ENCODE results near the gene OGFR.

The OGFR gene

DNA sequence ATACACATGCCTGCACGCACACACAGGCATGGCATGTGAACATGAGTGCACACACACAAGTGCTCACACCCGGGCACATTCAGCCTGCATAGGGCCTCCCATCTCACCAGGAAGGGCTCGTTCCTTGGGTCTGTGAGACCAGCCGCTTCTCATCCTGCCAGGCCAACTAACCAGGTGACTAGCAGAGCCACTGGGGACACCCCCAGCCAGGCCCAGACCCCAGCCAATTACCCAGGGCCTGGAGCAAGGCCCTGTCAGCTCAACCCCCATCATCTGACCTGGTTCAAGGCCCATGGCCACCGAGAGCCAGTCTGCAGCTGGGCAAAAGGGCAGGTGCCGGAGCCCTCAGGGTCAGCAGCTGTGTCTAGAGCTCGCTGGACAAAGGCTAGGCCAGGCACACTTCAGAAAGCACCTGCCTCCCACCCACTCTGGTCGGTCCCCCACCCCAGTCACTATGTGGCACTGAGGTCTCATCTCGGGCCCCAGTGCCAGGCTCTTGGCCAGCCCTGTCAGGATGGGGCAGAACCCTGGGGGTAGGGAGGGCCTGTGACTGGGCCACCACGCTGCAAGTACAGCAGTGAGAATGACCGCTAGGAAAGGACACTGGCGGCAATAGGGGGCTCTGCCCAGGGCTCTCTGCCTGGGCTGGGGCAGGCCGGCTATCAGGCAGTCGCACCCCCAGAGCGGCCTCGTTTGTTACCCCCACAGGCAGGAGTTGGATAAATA is 35.1 kb upstream of the OGFR start:
- no peak for DNase-seq (ENCODE audit: low read depth)

DNA sequence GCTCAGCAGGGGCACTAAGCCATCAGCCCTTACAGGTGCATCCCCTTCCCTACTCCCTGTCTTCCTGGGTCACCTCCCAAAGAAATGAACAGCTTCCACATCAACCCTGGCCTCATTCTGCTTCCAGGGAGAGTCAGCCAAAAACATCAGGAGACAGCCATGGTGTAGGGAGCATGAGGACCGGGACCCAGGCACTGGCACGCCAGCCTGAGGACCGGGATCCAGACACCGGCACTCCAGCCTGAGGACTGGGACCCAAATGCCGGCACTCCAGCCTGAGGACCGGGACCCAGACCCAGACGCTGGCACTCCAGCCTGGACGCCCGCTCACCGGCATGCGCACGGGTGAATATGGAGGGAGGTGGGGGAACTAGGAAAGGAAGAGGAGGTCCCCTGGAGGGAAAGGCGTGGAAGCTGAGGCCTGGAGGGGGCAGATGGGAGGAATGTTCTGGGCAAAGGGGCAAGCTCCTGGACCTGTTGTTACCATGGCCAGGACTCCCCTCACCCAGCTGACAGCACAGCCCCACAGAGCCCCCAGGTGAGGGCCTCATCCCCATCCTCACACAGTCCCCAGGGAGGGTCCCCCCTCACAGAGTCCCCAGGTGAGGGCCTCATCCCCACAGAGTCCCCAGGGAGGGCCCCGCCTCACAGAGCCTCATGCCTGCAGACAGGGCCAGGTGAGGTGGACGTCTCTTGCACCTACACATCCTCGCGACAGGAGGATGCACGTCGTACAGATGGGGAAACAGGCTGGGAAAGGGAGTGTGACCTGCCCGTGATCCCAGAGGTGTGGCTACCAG is 34.3 kb upstream of the OGFR start:
- DNase-seq (ENCODE audit: low read depth), result no peak

DNA sequence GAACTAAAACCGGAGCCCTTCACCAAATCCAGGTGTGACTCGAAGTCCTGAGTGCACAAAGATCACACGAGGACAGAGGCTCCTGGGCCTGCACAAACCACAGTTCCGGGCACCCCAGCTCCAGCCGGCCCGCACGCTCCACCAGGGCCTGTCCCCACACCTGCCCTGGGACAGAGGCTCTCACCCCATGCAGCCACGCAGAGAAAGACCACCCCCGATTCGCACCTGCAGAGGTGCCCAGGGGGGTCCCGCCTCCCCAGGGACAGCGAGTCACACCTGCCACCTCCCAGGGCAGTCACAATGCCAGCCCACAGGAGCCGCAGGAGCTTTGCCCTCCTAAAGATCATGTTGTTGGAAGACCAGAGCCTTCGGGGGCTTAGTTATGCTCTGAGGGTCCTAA is 33.7 kb upstream of the OGFR start:
- no peak for DNase-seq (ENCODE audit: low read depth)

DNA sequence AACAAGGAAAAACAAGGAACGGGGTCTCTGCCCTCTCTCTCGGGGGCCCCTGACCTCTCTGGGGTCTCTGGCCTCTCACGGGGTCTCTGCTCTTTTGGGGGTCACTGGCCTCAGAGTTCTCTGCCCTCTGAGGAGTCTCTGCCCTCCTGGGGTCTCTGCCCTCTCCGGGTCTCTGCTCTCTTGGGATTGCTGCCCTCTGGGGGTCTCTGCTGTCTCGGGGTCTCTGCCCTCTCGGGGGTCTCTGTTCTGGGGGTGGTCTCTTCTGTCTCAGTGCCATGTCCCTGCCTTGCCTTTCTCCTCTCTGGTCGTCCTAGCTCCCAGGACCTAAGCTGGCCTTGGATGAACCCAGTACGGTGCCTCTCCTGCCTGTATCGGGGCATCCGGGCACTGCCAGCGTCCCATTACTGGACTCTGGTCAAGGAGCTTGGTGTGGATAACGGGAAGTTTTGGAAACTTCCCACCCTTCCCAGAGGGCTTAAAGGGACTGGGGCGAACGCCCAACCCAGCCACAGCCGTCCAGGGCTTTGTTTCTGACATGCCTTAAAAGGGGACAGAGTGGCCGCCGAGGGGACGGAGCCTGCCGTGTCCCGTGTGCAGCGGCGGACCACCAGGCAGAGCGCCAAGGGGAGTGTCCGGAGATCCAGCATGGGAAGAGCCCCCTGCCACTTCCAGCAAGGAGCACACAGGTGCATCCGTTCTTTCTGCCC is 33.1 kb upstream of the OGFR start:
- no peak for DNase-seq (ENCODE audit: low read depth)

DNA sequence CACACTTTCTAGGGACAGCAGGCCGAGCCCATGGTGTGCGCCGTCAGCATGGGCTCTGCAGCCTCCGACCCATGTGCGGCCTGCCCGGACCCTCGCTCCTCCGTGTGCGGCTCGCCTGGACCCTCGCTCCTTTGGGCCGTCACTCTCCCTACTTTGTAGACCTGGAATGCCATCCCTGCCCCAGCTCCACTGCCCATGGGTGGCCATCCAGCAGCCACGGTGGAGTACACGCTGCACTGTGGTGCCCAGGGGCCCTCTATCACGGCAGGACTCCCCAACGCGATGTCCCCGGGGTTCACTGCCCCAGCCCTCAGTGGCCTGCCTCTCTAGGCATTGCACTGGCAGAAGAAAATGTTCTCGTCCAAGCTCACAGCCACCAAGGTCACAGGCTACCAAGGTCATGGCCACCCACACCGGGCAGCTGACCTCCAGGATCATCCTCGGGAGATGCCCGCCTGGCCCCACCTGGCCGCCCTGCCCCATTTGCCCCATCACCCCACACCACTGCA is 32.5 kb upstream of the OGFR start:
- DNase-seq (ENCODE audit: low read depth), result no peak

DNA sequence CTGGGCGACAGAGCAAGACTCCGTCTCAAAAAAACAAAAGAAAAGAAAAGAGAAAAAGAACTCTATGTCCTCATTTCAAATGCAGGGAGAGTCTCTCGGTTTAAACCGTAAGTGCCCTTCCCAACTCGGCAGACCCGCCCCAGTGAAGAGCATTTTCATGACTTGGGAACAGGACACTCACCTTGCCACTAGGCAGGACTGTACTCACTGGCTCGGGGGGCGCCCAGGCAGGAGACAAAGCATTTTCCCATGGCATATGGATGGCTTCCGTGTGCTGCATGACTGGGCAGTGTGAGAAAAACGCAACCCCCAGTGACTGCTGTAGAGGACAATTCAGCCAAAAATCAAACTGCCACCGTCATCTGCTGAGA is 32.0 kb upstream of the OGFR start:
- DNase-seq (ENCODE audit: low read depth), result no peak

DNA sequence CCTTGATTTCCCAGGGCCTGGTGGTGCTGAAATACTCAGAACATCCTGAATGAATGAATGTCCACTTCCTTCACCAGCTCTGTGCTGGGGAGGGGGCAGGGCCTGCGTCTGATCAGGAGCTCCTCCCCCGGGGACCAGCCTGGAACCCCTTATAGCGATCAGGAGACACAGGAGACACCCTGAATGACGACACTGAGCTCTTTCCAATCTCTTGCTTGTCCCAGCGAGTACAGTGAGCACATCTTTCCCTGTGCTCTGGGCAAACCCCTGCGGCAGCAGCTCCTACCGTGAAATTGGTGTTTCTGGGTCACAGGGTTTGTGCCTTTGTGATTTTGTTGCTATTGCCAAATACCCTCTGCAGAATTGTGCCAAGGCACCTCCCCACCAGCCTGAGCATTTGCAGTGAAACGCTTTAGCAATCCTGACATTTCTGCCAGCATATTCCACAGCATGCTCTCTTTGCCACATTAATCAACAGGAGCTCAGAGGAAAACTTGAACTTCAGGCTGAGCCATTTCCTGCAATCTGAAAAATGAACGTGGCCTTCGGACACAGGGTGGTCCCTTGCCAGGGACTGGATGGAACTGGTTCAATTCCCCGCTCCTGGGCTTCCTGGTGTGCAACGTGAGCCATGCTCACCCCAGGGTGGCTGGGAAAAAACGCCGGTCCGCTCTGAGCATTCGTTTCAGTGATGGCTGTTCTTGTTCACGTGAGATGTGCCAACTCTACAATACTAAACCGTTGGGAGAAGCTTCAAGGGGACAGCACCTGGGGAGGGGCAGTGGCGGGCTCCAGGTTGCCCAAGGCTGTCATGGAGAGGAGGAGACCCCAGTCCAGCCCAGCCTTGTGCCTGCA is 31.4 kb upstream of the OGFR start:
- DNase-seq (ENCODE audit: low read depth), result no peak

DNA sequence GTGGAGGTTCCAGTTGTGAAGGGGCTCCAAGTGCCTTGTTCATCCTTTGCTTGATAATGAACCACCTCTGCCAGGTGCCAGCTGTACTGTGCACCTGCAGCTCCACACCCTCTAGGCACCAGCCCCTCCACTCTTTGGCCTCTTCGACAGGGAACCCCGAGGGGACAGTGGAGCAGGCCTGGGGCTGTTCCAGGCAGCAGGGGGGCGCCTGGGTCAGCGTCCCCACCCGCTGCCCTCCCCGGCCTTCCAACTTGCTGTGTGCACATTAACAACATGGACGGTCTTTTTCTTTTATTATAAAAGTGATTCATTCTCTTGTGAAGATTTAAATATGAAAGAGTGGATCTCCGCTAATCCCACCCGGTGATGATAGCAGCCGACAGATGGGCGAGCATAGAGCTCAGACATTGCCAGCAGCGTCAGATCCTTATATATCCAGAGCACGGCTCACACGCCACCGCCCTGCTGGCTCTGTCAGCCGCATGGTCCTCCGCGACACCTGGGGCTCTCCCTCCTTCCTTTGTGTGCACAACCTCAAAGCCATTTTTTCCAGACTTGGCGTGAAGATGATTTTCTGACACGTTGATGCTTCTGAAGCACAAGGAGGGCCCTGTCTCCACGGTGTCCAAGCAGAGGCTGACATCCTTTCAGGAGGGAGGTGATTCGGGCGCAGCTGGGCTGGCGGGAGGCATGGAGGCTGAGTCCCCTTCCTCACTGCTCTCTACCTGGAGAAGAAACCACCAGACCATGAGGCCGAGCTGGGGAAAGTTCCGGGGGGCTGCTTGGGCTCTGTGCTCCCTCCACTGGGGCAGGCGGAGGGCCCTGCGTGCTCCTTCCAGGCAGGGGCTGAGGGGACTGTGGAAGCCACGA is 30.6 kb upstream of the OGFR start:
- DNase-seq (ENCODE audit: low read depth), result no peak

DNA sequence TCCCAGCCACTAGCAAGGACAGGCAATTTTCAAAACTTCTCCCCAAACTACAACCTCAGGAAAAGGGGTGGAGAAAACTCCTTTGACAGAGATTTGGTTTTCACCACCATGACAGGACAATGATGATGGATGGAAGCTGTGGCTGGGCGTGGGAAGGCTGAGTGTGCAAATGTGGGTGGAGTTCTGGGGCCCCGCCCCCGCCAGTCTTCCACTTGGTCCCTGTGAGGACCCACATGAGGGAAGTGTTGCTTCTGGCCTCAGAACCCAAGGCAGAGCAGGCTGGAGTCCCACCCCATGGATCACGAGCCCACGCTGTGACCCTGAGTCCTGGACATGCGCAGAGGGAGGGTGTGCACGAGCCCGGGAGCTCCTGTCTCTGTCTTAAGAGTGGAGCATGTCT is 29.9 kb upstream of the OGFR start:
- DNase-seq (ENCODE audit: low read depth), result no peak

DNA sequence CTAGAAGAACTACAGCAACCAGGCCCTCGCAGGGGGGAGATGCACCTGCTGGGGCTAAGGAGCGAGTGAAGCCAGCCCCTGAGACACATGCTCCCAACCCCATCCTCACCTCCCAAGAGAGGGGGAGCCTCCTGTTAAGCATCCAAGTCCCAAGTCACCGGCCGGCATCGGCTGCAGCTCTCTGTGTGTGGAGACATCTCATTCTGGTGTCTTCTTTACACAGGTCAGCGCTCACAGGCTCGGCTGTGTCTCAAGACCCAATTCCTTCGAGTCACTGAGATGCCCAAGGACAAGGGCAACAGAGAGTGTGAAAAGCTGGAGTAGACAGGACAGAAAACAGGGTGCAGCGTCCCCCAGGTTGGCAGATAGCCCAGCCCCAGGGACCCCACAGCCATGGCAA is 29.4 kb upstream of the OGFR start:
- DNase-seq (ENCODE audit: low read depth), result no peak

DNA sequence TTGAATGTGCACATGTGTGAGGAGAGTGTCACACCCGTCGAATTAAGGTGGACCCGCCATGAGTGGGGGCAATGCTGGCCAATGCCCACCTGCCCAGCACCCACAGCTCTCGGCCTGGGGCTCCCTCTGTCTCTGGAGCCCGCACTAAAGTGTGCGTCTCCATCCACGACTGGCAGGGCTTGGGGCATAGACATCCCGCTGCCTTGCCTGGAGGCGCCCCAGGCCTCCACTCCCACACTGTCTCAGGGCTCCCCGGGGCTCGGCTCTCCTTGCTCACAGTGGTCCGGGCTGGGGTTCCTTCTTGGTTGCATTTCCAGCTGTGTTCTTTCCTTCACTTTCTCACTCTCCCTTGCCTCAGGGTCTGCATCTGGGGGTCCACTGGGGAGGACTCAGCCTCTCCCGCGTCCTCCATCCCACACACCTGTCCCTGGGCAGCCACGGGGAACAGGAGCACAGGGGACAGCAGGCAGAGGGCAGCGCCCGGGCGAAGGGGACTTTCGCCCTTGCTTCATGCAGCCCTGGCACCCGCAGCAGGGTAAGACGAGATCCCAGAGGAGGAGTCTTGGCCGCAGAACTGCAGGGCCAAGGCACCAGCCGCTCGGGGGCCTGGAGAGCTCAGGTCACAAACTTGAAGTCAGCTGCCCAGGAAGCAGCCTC is 28.5 kb upstream of the OGFR start:
- no peak for DNase-seq (ENCODE audit: low read depth)

DNA sequence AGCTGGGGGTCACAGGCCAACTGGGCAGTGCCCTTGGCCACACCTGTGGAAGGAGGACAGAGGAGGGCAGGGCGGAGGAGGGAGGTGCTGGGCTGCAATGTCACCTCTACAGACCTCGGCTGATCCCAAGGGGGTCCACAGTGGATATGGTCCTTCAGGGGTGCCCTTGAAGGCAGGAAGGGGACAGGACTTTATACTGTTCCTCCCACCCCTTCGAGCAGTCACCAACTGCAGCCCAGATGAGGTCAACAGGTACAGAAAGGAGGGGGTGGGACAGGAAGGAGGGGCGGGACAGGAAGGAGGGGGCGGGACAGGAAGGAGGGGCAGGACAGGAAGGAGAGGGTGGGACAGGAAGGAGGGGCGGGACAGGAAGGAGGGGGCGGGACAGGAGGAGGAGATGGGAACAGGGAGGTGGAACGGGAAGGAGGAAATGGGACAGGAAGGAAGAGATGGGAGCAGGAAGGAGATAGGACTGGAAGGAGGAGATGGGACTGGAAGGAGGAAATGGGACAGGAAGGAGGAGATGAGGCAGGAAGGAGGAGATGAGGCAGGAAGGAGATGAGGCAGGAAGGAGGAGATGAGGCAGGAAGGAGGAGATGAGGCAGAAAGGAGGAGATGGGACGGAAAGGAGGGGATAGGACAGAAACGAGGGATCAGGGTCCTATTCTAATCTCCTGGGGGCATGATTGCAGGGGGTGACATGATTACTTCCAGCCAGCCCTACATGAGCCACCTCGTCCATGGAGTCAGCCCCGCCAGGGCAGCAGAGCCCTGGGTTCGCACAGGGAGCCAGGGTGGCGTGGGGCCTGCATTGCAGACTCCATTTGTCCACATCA is 27.7 kb upstream of the OGFR start:
- peak; percentile 58 for DNase-seq (ENCODE audit: low read depth)

DNA sequence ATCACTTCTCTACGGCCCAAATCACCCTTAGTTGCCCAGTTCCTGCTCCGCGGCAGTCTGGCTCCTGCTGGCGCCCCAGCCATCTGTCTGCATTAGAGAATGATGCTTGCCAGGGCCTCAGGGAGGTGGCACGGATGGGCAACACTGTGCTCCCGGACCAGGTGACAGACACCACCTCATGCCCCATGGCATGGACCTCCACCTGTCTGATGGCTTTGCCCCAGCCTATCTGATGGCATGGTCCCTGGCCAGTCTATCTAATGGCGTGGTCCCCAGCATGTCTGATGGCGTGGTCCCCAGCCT is 27.2 kb upstream of the OGFR start:
- no peak for DNase-seq (ENCODE audit: low read depth)

DNA sequence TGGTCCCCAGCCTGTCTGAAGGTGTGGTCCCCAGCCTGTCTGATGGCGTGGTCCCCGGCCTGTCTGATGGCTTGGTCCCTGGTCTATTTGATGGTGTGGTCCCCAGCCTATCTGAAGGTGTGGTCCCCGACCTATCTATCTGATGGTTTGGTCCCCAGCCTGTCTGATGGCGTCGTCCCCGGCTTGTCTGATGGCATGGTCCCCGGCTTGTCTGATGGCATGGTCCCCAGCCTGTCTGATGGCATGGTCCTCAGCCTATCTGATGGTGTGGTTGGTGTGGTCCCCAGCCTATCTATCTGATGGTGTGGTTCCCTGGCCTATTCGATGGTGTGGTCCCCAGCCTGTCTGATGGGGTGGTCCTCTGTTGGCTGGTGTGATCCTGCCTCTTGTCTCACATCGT is 26.6 kb upstream of the OGFR start:
- no peak for DNase-seq (ENCODE audit: low read depth)

DNA sequence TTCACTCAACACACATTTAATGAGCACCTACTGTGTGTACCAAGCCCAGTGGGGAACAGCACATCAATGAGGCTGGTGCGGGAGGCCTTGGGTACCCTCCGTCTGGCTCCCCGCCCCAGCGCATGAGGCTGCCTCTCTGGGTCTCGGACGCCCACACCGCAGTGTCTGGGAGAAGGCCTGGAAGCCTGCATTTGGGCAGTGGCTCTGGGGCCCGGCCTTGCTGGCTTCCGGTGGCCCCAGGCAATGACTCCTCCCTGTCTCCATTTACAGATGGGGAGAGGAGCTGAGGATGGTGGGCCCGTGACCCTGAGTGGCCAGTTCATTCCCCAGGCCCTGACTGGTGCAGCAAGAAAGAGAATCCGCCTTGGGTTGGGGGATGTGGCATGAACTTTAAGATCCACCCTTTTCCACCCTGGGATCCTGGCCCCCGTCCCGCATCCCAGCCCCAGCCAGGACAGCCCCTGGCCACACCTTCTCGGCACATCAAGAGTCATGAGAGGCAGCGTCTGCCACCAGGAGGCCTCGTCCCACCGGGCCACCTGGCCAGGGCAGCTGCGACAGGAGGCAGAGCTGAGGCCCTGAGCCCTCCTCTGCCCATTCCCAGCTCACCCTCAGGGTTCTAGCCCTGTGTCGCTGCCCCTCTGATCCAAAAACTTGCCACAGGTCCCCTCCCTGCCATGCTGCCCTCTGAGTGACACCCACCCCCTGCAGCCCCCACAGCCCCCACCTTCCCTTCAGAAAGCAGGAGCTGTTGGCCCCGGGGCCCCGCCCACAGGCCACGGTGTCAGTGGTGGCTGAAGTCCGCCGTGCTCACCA is 25.8 kb upstream of the OGFR start:
- no peak for DNase-seq (ENCODE audit: low read depth)

DNA sequence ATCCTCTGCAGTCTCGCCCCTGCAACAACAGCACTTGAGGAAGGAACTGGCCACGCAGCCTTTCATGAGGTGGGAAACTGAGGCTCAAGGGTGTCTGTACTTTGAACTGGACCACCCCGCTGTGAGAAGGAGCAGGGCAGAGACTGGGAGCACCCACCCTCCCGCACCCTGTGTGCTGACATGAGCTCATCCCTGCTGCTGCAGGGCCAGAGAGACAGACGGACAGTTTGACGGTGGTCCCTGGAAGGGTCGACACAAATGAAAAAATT is 25.3 kb upstream of the OGFR start:
- DNase-seq (ENCODE audit: low read depth), result no peak

DNA sequence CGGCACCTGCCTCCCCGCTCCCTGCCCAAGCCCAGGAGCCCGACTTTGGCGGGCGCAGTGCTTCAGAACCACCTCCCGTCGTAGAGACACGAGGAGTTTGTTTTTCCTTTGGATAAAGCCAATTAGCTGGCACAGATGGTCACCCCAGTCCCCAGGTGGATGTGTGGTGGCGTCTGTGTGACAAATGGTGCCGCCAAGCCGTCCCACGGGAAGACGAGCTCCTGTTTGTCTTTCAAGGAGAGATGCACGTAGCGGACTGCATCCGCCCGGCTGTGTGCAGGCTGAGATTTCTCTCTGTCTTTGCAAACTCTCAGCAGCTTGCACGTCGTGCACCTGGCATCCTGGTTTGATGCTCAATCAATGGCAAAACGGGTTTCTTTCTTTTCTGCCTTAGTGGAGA is 24.4 kb upstream of the OGFR start:
- no peak for DNase-seq (ENCODE audit: low read depth)

DNA sequence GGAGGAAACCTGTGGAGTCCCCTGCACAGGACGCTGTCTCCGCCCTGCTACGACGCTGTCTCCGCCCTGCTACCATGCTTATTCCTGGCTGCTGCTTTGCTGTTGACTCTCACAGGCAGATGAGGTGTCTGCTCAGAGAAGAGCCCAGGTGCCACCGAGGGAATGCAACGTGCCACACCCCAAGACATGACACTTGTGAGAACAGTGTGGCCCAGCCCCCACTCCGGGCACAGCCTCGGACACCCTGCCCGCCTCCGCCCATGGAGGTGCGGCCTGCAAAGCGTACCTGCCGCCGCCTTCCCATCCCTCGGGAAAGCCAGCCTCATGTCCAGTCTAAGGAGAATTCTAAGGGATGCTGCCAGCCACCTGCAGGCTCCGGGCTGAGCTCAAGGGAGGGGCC is 23.9 kb upstream of the OGFR start:
- DNase-seq (ENCODE audit: low read depth), result no peak

Data from activated T-cell treated with anti-CD3 and anti-CD28 coated beads for 24 hours (primary cell).